Karpas-422 (cell line): ENCODE measurements around the gene ABHD8. TPM values are rescaled to one million over a fixed set of nuclear protein-coding genes. Genes with fewer than 3 reads are reported as not detected.

ENCODE experiments used
- DNase-seq: peaks from one replicate; pipeline ENCODE4 v3.0.0-alpha.2; 2015
- H2AFZ ChIP-seq: fragments of 200-600 bp; sonication (generic); 2 replicates; pipeline ENCODE4 v1.6.1; 2014; ENCODE audit warnings: antibody characterized with exemption, low read length, mixed read lengths
- H3K27ac ChIP-seq: fragments of 200-600 bp; sonication (generic); 2 replicates; pipeline ENCODE4 v1.5.1; 2014; ENCODE audit warnings: mild to moderate bottlenecking, low read length, moderate library complexity
- H3K27me3 ChIP-seq: fragments of 200-600 bp; sonication (generic); 2 replicates; pipeline ENCODE4 v1.6.1; 2014; ENCODE audit warnings: low read length, mixed read lengths
- H3K36me3 ChIP-seq: fragments of 200-600 bp; sonication (generic); 2 replicates; pipeline ENCODE4 v1.6.1; 2014; ENCODE audit warnings: low read length, mixed read lengths; ENCODE audit not compliant: insufficient read depth
- H3K4me1 ChIP-seq: fragments of 200-600 bp; sonication (generic); 2 replicates; pipeline ENCODE4 v1.6.1; 2014; ENCODE audit warnings: mild to moderate bottlenecking, low read length, mixed read lengths
- H3K4me2 ChIP-seq: fragments of 200-600 bp; sonication (generic); 2 replicates; pipeline ENCODE4 v1.6.1; 2014; ENCODE audit warnings: low read length, low read depth, mild to moderate bottlenecking; ENCODE audit not compliant: poor library complexity, severe bottlenecking
- H3K4me3 ChIP-seq: fragments of 200-600 bp; sonication (generic); 2 replicates; pipeline ENCODE4 v1.5.1; 2014; ENCODE audit warnings: mild to moderate bottlenecking, antibody characterized with exemption, low read length, mixed read lengths
- H3K79me2 ChIP-seq: fragments of 200-600 bp; sonication (generic); 2 replicates; pipeline ENCODE4 v1.6.1; 2014; ENCODE audit warnings: mild to moderate bottlenecking, low read length, mixed read lengths
- H3K9ac ChIP-seq: fragments of 200-600 bp; sonication (generic); 2 replicates; pipeline ENCODE4 v1.6.0; 2014; ENCODE audit warnings: low read length
- H3K9me2 ChIP-seq: fragments of 200-600 bp; sonication (generic), shearing (Covaris generic); replicated peaks from 2 replicates; pipeline ENCODE4 v1.6.0; 2014; ENCODE audit warnings: mild to moderate bottlenecking, low read length, moderate library complexity; ENCODE audit not compliant: insufficient read depth
- H3K9me3 ChIP-seq: fragments of 300-700, 200-600 bp; sonication (generic); 2 replicates; pipeline ENCODE4 v1.6.1; 2014; ENCODE audit warnings: low read length, mixed read lengths
- H4K20me1 ChIP-seq: fragments of 200-600 bp; sonication (generic); 2 replicates; pipeline ENCODE4 v1.6.1; 2014; ENCODE audit warnings: mild to moderate bottlenecking, antibody characterized with exemption, low read length, low read depth; ENCODE audit not compliant: insufficient read depth
- total RNA-seq: library from RNA; depleted of rRNA; stranded (reverse); fragments of >200 nt; shearing (Covaris generic); gene quantifications from 2 replicates; pipeline ENCODE4 v1.2.3, GENCODE V29; 2014; ENCODE audit warnings: low replicate concordance

ABHD8 gene
- total RNA-seq, 1 experiment from 2014 or later: 0.37 TPM

DNA sequence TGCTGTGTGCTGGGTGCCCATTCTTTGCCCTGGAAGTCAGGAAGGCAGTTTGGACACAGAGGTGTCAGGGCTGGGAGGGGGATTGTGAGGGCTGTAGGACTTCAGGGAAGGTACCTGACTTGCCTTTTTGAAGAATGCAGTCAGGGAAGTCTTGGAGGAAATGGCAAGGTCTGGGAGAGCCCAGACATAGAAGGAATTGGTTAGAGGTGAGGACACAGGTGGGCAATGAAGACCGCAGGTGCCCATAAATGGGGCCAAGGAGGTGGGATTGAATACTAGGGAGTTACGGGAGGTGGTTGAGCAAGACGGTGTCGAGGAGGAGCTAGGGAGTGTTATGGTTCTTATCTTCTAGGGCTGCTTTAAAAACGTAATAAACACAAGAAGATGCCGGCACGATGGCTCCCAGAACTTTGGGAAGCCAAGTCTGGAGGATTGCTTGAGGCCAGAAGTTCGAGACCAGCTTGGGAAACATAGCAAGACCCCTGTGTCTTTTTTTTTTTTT, 4.7 kb upstream of the ABHD8 start:
- no peak overlapping the region for H3K27ac ChIP-seq
- peaks cover 21% of the 10 kb centered on the region for H3K4me1 ChIP-seq
- H3K9me3 ChIP-seq: no peaks in the 10 kb centered on the region
- no peaks in the 10 kb centered on the region for H3K9me2 ChIP-seq
- H3K4me2 ChIP-seq: no peak overlapping the region
- H3K9ac ChIP-seq: no peak overlapping the region
- no peak overlapping the region for H3K4me3 ChIP-seq
- peaks cover 40% of the 10 kb centered on the region for H3K79me2 ChIP-seq
- peaks cover 31% of the 10 kb centered on the region; the same call in 1 of the 2 replicates for H4K20me1 ChIP-seq
- no peaks in the 10 kb centered on the region for H3K27me3 ChIP-seq
- no peak for DNase-seq
- no peak overlapping the region for H2AFZ ChIP-seq
- no peaks in the 10 kb centered on the region for H3K36me3 ChIP-seq

DNA sequence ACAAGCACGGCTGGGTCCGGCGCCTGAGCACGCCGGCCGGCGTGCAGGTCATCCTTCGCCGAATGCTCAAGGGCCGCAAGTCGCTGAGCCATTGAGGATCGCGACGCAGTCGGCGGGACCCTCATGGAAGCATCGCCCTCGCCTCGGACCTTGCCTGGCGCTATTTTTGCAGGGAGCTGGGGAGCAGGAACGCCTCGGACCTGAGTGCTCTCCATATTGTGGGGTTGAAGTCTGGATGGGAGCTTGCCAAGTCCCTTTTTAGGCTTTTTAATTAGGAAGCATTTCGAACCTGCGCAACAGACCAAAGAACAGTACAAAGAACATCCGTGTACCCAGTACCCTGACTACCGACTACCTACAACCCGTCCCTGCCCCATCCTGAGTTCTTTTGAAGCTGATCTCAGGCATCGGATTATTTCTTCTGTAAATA, 3.1 kb upstream of the ABHD8 start:
- Histone ChIP-seq H3K9me2 (no peaks in the 10 kb centered on the region), H3K27me3 (no peaks in the 10 kb centered on the region), H2AFZ (peak overlapping the region; percentile 65), H3K9me3 (no peaks in the 10 kb centered on the region), H3K4me2 (peak overlapping the region; percentile 97), H4K20me1 (peaks cover 22% of the 10 kb centered on the region; the same call in 1 of the 2 replicates), H3K27ac (peak overlapping the region; percentile 75), H3K9ac (peak overlapping the region; percentile 90), H3K36me3 (no peaks in the 10 kb centered on the region), H3K4me1 (peaks cover 32% of the 10 kb centered on the region), H3K79me2 (peaks cover 26% of the 10 kb centered on the region), H3K4me3 (peak overlapping the region; percentile 88)
- DNase-seq: peak; percentile 68

DNA sequence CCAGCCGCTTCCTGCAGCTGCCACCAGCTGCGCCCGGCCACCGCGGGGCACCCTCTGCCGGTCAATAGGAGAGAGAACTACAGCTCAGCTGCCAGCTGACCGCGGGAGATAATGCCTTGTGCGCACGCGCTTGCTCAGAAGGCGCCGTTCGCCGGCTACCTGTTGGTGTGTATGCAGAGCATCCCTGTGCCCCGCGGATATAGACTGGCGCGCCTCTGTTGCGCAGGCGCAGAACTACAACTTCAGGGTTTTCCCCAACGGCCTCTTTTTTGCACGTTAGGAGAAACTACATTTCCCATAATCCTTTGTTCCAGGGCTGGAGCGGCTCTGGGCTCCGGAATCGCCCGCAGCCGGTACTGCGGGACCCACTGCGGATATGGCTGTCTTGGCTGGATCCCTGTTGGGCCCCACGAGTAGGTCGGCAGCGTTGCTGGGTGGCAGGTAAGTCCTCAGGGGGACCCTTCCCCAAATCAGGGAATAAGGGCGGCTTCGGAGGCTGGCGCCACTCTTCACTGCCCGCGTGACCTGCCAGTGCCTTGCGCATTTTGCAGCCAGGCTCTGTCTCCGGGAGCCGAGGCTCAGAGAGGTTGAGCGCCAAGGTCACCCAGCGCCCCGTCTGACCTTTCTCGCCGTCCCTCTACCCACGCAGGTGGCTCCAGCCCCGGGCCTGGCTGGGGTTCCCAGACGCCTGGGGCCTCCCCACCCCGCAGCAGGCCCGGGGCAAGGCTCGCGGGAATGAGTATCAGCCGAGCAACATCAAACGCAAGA, 2.5 kb upstream of the ABHD8 start, which contains the start of gene MRPL34:
MRPL34 (plus strand) TSS at position 356 of the 768 bp plus-strand sequence; CDS start at position 377, 21 bp downstream.
- H3K4me3 ChIP-seq: peak within 1 kb of the TSS; percentile 88
- H3K27me3 ChIP-seq: no peaks in the 10 kb centered on the region
- no peaks in the 10 kb centered on the region for H3K9me2 ChIP-seq
- H2AFZ ChIP-seq: peak within 1 kb of the TSS; percentile 65
- peaks cover 30% of the 10 kb centered on the region for H3K4me1 ChIP-seq
- peak within 1 kb of the TSS; percentile 75 for H3K27ac ChIP-seq
- H3K4me2 ChIP-seq: peak within 1 kb of the TSS; percentile 97
- H4K20me1 ChIP-seq: peaks cover 18% of the 10 kb centered on the region; the same call in 1 of the 2 replicates
- no peaks in the 10 kb centered on the region for H3K9me3 ChIP-seq
- H3K9ac ChIP-seq: peak within 1 kb of the TSS; percentile 90
- peaks cover 20% of the 10 kb centered on the region for H3K79me2 ChIP-seq
- peak; percentile 99 for DNase-seq
- H3K36me3 ChIP-seq: no peaks in the 10 kb centered on the region

DNA sequence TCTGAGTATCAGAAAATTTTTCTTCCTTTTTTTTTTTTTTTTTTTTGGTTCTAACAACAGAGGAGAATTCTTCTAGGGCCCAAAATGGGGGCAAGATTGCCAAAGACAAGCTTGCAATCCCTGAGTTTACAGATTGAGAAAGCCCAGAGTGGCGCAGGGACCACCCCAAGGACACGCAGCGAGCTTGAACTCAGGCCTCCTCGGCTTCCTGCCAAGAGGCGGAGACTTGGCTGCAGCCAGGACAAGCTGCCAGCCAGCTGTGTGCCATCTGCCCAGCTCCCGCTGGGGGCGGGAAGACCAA, 1.9 kb upstream of the ABHD8 start:
- no peak for DNase-seq
- Histone ChIP-seq H3K36me3 (no peaks in the 10 kb centered on the region), H3K9me2 (no peaks in the 10 kb centered on the region), H4K20me1 (peaks cover 13% of the 10 kb centered on the region; the same call in 1 of the 2 replicates), H2AFZ (no peak overlapping the region), H3K4me3 (no peak overlapping the region), H3K27ac (no peak overlapping the region), H3K79me2 (peaks cover 14% of the 10 kb centered on the region), H3K4me2 (no peak overlapping the region), H3K4me1 (peaks cover 25% of the 10 kb centered on the region), H3K9ac (no peak overlapping the region), H3K27me3 (no peaks in the 10 kb centered on the region), H3K9me3 (no peaks in the 10 kb centered on the region)

DNA sequence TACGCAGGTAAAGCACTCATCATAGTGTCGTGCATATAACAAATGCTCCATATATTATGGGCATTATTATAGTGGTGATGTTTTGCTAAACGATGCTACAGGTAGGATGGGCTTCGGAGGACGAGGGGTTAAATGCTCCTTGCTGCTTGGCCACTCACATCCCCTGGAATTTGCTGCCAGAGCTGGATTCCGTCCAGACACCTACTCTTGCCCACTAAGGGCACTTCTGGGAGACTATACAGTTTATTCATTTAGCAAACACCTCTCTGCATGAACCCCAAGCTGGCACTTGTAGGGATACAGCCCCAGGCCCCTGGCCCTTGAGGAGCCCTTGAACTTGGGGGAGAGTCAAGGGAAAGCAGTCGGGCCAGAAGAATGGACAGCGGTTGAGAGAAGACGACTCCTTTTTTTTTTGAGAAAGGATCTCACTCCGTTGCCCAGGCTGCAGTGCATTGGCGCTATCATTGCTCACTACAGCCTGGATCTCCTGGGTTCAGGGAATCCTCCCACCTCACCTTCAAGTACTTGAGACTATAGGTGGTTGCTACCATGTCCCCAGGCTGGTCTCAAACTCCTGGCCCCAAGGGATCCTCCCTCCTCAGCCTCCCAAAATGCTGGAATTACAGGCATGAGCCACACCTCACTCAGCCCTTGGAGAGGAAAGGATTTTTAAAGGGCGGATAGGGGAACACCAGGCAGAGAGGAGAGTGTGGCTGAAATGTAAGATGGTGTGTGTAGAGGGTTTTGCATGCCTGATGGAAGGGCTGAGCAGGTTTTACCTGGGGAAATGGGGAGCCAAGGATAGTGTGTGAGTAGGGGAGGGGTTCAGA, 1.4 kb upstream of the ABHD8 start:
- no peak overlapping the region for H3K4me2 ChIP-seq
- H3K27me3 ChIP-seq: no peaks in the 10 kb centered on the region
- peaks cover 11% of the 10 kb centered on the region; the same call in 1 of the 2 replicates for H4K20me1 ChIP-seq
- H3K9me3 ChIP-seq: no peaks in the 10 kb centered on the region
- peaks cover 24% of the 10 kb centered on the region for H3K4me1 ChIP-seq
- no peak for DNase-seq
- peaks cover 9% of the 10 kb centered on the region for H3K79me2 ChIP-seq
- no peak overlapping the region for H3K9ac ChIP-seq
- no peak overlapping the region for H3K27ac ChIP-seq
- no peak overlapping the region for H2AFZ ChIP-seq
- H3K9me2 ChIP-seq: no peaks in the 10 kb centered on the region
- H3K36me3 ChIP-seq: no peaks in the 10 kb centered on the region
- H3K4me3 ChIP-seq: no peak overlapping the region

- Histone ChIP-seq H3K9me3 (no peaks in the 10 kb centered on the region), H3K4me1 (peaks cover 24% of the 10 kb centered on the region), H3K4me2 (no peak overlapping the region), H2AFZ (no peak overlapping the region), H4K20me1 (peaks cover 11% of the 10 kb centered on the region; the same call in 1 of the 2 replicates), H3K36me3 (no peaks in the 10 kb centered on the region), H3K27ac (no peak overlapping the region), H3K9me2 (no peaks in the 10 kb centered on the region), H3K79me2 (peaks cover 6% of the 10 kb centered on the region; the same call in 1 of the 2 replicates), H3K27me3 (no peaks in the 10 kb centered on the region), H3K9ac (no peak overlapping the region), H3K4me3 (no peak overlapping the region)
- no peak for DNase-seq
Observed at GRCh38 chr19:17303940-17304267, 679 bp upstream of the ABHD8 start.

GRCh38 chr19:17302391-17303166, 646 bp downstream of the ABHD8 start:
- Histone ChIP-seq H3K36me3 (no peaks in the 10 kb centered on the region; the same call in 1 of the 2 replicates), H2AFZ (no peak overlapping the region), H3K4me3 (peak overlapping the region; percentile 43; the same call in 1 of the 2 replicates), H4K20me1 (peaks cover 11% of the 10 kb centered on the region; the same call in 1 of the 2 replicates), H3K27me3 (no peaks in the 10 kb centered on the region), H3K27ac (peak overlapping the region; percentile 10; the same call in 1 of the 2 replicates), H3K4me2 (peak overlapping the region; percentile 37), H3K9me3 (no peaks in the 10 kb centered on the region), H3K9ac (peak overlapping the region; percentile 4; the same call in 1 of the 2 replicates), H3K4me1 (peaks cover 24% of the 10 kb centered on the region), H3K9me2 (no peaks in the 10 kb centered on the region), H3K79me2 (peaks cover 6% of the 10 kb centered on the region)
- peak; percentile 67 for DNase-seq
